22Rv1 (cell line): ENCODE results near the gene KRTAP5-10.

Experiments used
- CTCF ChIP-seq: fragments of 450-650 bp; IDR thresholded peaks from 2 replicates; pipeline ENCODE4 v1.5.1; 2017; ENCODE audit warnings: mild to moderate bottlenecking
- ZFX ChIP-seq: fragments of 450-650 bp; IDR thresholded peaks from 2 replicates; pipeline ENCODE4 v1.6.1; 2017; ENCODE audit warnings: antibody characterized with exemption, borderline replicate concordance

- TF ChIP-seq CTCF (no peak), ZFX (no peak)
Measured at GRCh38 chr11:71542879-71543777, 22.2 kb upstream of the KRTAP5-10 start.
